22Rv1 (cell line): ENCODE measurements around the gene BLVRA.

Experiments used
- CTCF ChIP-seq: fragments of 450-650 bp; IDR thresholded peaks from 2 replicates; pipeline ENCODE4 v1.5.1; 2017; ENCODE audit warnings: mild to moderate bottlenecking
- ZFX ChIP-seq: fragments of 450-650 bp; IDR thresholded peaks from 2 replicates; pipeline ENCODE4 v1.6.1; 2017; ENCODE audit warnings: antibody characterized with exemption, borderline replicate concordance

GRCh38 chr7:43727494-43727893 lies 31.0 kb upstream of the BLVRA start:
- TF ChIP-seq CTCF (no peak), ZFX (no peak)
